ENCODE results near the gene HS3ST5. TPM values are rescaled to one million over a fixed set of nuclear protein-coding genes. Genes with fewer than 3 reads are reported as not detected.
"Not testable (repeated sequence)": the region's sequence is repeated elsewhere in the genome, so short reads cannot be mapped to it uniquely, and the experiment has no call there.

Gene HS3ST5
- total RNA-seq, 1 donor from 2014 or later = 3.6 TPM

GRCh38 chr6:114033606-114034005 is 309.2 kb downstream of the HS3ST5 start:
- Mint-ChIP-seq H3K4me3 (no peak overlapping the region), H3K9me3 (peaks cover 6% of the 10 kb centered on the region), H3K27ac (no peak overlapping the region), H3K4me1 (ENCODE audit: unreplicated experiment) (peaks cover 4% of the 10 kb centered on the region), H3K27me3 (no peaks in the 10 kb centered on the region), H3K36me3 (peaks cover 3% of the 10 kb centered on the region)
- no peak for DNase-seq (ENCODE audit: extremely low spot score, unreplicated experiment)
- no peak for TF ChIP-seq CTCF (conservative IDR thresholded peaks at IDR 0.05)

GRCh38 chr6:114032721-114033120 is 310.1 kb downstream of the HS3ST5 start:
- H3K27me3 Mint-ChIP-seq = no peaks in the 10 kb centered on the region
- no peak for DNase-seq (ENCODE audit: extremely low spot score, unreplicated experiment)
- no peak overlapping the region for H3K4me3 Mint-ChIP-seq
- H3K36me3 Mint-ChIP-seq = peaks cover 3% of the 10 kb centered on the region
- no peak for TF ChIP-seq CTCF (conservative IDR thresholded peaks at IDR 0.05)
- no peak overlapping the region for H3K27ac Mint-ChIP-seq
- peaks cover 6% of the 10 kb centered on the region for H3K9me3 Mint-ChIP-seq
- peaks cover 4% of the 10 kb centered on the region for H3K4me1 Mint-ChIP-seq (ENCODE audit: unreplicated experiment)

DNA sequence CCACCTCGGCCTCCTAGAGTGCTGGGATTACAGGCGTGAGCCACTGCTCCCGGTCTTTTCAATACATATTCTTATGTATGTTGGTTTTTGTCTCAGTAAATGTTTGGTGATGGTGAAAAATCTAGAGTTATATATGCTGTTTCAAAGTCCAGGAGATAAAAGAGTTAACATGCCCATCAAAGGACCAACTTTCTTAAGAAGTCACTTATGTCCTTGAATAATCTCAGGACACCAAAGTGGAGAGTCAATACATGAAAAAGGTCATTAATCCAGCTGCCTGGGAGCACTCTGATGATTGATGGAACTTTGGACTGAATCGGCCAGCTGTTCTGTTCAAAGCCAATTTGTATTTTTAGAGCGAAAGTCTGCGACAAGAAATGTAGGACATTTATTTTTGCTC is 312.1 kb downstream of the HS3ST5 start:
- DNase-seq (ENCODE audit: extremely low spot score, unreplicated experiment) = no peak
- Mint-ChIP-seq H3K4me3 (no peak overlapping the region), H3K27ac (no peak overlapping the region), H3K4me1 (ENCODE audit: unreplicated experiment) (peaks cover 4% of the 10 kb centered on the region), H3K9me3 (peaks cover 6% of the 10 kb centered on the region), H3K36me3 (peaks cover 3% of the 10 kb centered on the region), H3K27me3 (no peaks in the 10 kb centered on the region)
- TF ChIP-seq CTCF (conservative IDR thresholded peaks at IDR 0.05) = no peak

DNA sequence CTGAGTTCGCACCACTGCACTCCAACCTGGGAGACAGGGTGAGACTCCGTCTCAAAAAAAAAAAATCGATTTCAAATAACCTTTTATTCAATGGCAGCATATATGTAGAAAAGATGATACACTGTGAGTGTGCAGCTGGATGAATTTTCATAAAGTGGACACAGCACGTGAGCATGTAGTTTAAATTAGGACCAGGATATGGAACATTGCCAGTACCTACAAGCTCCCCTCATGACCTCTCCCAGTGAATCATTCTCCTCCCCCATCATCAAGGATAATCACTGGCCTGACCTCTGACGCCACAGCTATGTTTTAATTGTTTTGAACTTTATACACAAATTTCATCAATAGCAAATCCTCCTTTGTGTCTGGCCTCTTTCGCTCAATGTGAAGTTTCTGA is 318.1 kb downstream of the HS3ST5 start:
- no peak overlapping the region for H3K27ac Mint-ChIP-seq
- TF ChIP-seq CTCF (conservative IDR thresholded peaks at IDR 0.05) = no peak
- DNase-seq (ENCODE audit: extremely low spot score, unreplicated experiment) = no peak
- no peaks in the 10 kb centered on the region for H3K27me3 Mint-ChIP-seq
- H3K9me3 Mint-ChIP-seq = peaks cover 5% of the 10 kb centered on the region
- no peak overlapping the region for H3K4me3 Mint-ChIP-seq
- peaks cover 4% of the 10 kb centered on the region for H3K36me3 Mint-ChIP-seq
- H3K4me1 Mint-ChIP-seq (ENCODE audit: unreplicated experiment) = peaks cover 3% of the 10 kb centered on the region

DNA sequence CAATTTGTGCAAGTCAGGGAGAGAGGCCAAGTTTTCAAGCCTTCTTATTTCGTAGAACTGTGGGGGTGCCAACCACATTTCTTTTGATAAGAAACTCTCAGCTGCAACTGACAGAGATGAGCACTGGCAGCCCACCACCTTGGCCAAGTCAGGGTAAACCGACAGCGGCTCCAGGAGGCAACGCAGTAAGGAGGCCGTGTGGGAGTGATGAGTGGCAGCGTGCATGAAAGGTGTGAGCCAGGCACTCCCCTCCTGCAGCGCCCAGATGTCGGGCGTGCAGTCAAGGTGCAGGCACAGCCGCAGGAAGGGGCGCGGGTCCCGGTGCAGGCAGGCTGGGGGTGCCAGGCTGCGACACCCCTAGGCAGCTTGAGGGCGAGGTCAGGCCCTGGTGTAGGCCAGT is 322.6 kb downstream of the HS3ST5 start:
- Mint-ChIP-seq H3K4me1 (ENCODE audit: unreplicated experiment) (peaks cover 17% of the 10 kb centered on the region), H3K9me3 (peaks cover 21% of the 10 kb centered on the region), H3K36me3 (peaks cover 11% of the 10 kb centered on the region), H3K4me3 (no peak overlapping the region), H3K27ac (no peak overlapping the region), H3K27me3 (no peaks in the 10 kb centered on the region)
- no peak for DNase-seq (ENCODE audit: extremely low spot score, unreplicated experiment)
- TF ChIP-seq CTCF (conservative IDR thresholded peaks at IDR 0.05) = no peak

GRCh38 chr6:114017146-114017545 is 325.7 kb downstream of the HS3ST5 start:
- H3K27me3 Mint-ChIP-seq; DNase-seq (ENCODE audit: extremely low spot score, unreplicated experiment): not testable (repeated sequence)
- peak overlapping the region; percentile 82 for H3K27ac Mint-ChIP-seq
- peak overlapping the region; percentile 14 for H3K4me3 Mint-ChIP-seq
- peaks cover 17% of the 10 kb centered on the region for H3K9me3 Mint-ChIP-seq
- H3K4me1 Mint-ChIP-seq (ENCODE audit: unreplicated experiment) = peaks cover 14% of the 10 kb centered on the region
- H3K36me3 Mint-ChIP-seq = peaks cover 11% of the 10 kb centered on the region

DNA sequence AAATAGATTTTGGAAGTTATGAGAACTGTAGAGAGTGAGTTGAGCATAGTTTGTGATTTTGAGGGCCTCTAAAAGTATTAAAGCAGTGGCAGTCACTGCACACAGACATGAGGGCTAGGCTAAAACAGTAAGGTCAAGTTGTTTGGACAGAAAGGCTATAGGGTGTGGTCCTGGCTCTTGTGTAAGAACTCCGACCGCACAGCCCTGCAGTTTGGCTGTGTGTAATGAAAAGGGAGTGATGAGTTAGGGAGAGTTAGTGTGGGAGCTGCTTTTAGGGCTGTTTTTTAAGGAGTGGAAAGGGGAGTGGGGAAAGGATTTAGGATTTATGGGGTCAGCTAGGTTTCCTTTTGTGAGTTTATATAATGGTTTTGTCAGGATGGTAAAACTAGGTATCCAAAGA is 328.7 kb downstream of the HS3ST5 start:
- DNase-seq (ENCODE audit: extremely low spot score, unreplicated experiment); H3K4me3 Mint-ChIP-seq; H3K27me3 Mint-ChIP-seq; H3K36me3 Mint-ChIP-seq; H3K27ac Mint-ChIP-seq: not testable (repeated sequence)
- Mint-ChIP-seq H3K9me3 (peaks cover 21% of the 10 kb centered on the region), H3K4me1 (ENCODE audit: unreplicated experiment) (peaks cover 19% of the 10 kb centered on the region)

DNA sequence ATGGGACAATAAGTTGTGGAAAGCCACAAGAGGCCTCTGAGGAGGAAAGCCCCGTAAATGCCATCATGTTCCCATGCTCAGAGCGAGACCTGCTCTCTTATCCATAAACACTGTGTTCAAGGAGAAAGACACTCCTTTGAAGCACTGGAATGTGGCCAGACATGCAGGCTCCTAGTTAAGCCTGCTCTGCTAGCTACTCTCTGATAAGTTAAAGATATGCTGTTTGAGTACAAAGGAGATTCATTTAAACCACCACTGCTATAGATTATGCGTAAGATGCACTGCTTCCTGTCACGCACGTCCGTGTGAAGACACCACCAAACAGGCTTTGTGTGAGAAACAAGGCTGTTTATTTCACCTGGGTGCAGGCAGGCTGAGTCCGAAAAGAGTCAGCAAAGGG is 331.3 kb downstream of the HS3ST5 start:
- not testable (repeated sequence) for H3K36me3 Mint-ChIP-seq; H3K27me3 Mint-ChIP-seq; H3K9me3 Mint-ChIP-seq; H3K4me3 Mint-ChIP-seq; H3K27ac Mint-ChIP-seq; DNase-seq (ENCODE audit: extremely low spot score, unreplicated experiment)
- peaks cover 24% of the 10 kb centered on the region for H3K4me1 Mint-ChIP-seq (ENCODE audit: unreplicated experiment)

All from type B pancreatic cell (in vitro differentiated cells).